ENCODE data around the gene FBXO21.
"Not testable (repeated sequence)": the region's sequence is repeated elsewhere in the genome, so short reads cannot be mapped to it uniquely, and the experiment has no call there.

Gene FBXO21

GRCh38 chr12:117202033-117202432 lies 11.8 kb upstream of the FBXO21 start:
- in situ Hi-C loops (cut with MboI; ENCODE audit: low sequenced_read_pairs), result no loop called here

- in situ Hi-C loops (cut with MboI; ENCODE audit: low sequenced_read_pairs), result not testable (repeated sequence)
Measured at GRCh38 chr12:117199956-117200744, 9.9 kb upstream of the FBXO21 start.

GRCh38 chr12:117196334-117196733 lies 6.1 kb upstream of the FBXO21 start:
- in situ Hi-C loops (cut with MboI; ENCODE audit: low sequenced_read_pairs), result not testable (repeated sequence)

- in situ Hi-C loops (cut with MboI; ENCODE audit: low sequenced_read_pairs), result not testable (repeated sequence)
Measured at GRCh38 chr12:117195027-117195426, 4.8 kb upstream of the FBXO21 start.

- in situ Hi-C loops (cut with MboI; ENCODE audit: low sequenced_read_pairs), result no loop called here
Measured at GRCh38 chr12:117193903-117194302, 3.6 kb upstream of the FBXO21 start.

GRCh38 chr12:117192581-117192980 lies 2.3 kb upstream of the FBXO21 start:
- in situ Hi-C loops (cut with MboI; ENCODE audit: low sequenced_read_pairs), result not testable (repeated sequence)

- in situ Hi-C loops (cut with MboI; ENCODE audit: low sequenced_read_pairs), result no loop called here
Measured at GRCh38 chr12:117192057-117192456, 1.8 kb upstream of the FBXO21 start.

GRCh38 chr12:117189725-117190209 lies 503 bp downstream of the FBXO21 start:
- in situ Hi-C loops (cut with MboI; ENCODE audit: low sequenced_read_pairs), result no loop called here

GRCh38 chr12:117188961-117189724 lies 1.1 kb downstream of the FBXO21 start:
- in situ Hi-C loops (cut with MboI; ENCODE audit: low sequenced_read_pairs), result no loop called here

- in situ Hi-C loops (cut with MboI; ENCODE audit: low sequenced_read_pairs), result no loop called here
Measured at GRCh38 chr12:117188121-117188665, 2.1 kb downstream of the FBXO21 start.

- in situ Hi-C loops (cut with MboI; ENCODE audit: low sequenced_read_pairs), result no loop called here
Measured at GRCh38 chr12:117187421-117187820, 2.8 kb downstream of the FBXO21 start.

GRCh38 chr12:117182866-117183265 lies 7.4 kb downstream of the FBXO21 start:
- in situ Hi-C loops (cut with MboI; ENCODE audit: low sequenced_read_pairs), result no loop called here

- in situ Hi-C loops (cut with MboI; ENCODE audit: low sequenced_read_pairs), result not testable (repeated sequence)
Measured at GRCh38 chr12:117181468-117181843, 8.8 kb downstream of the FBXO21 start.

- in situ Hi-C loops (cut with MboI; ENCODE audit: low sequenced_read_pairs), result no loop called here
Measured at GRCh38 chr12:117180758-117181467, 9.4 kb downstream of the FBXO21 start.

- in situ Hi-C loops (cut with MboI; ENCODE audit: low sequenced_read_pairs), result no loop called here
Measured at GRCh38 chr12:117178745-117179144, 11.5 kb downstream of the FBXO21 start.

- in situ Hi-C loops (cut with MboI; ENCODE audit: low sequenced_read_pairs), result no loop called here
Measured at GRCh38 chr12:117178301-117178700, 12.0 kb downstream of the FBXO21 start.

GRCh38 chr12:117172168-117172567 lies 18.1 kb downstream of the FBXO21 start:
- in situ Hi-C loops (cut with MboI; ENCODE audit: low sequenced_read_pairs), result no loop called here

- in situ Hi-C loops (cut with MboI; ENCODE audit: low sequenced_read_pairs), result no loop called here
Measured at GRCh38 chr12:117171499-117172162, 18.6 kb downstream of the FBXO21 start.

- in situ Hi-C loops (cut with MboI; ENCODE audit: low sequenced_read_pairs), result no loop called here
Measured at GRCh38 chr12:117169548-117169947, 20.7 kb downstream of the FBXO21 start.

- in situ Hi-C loops (cut with MboI; ENCODE audit: low sequenced_read_pairs), result no loop called here
Measured at GRCh38 chr12:117168976-117169375, 21.3 kb downstream of the FBXO21 start.

- in situ Hi-C loops (cut with MboI; ENCODE audit: low sequenced_read_pairs), result no loop called here
Measured at GRCh38 chr12:117167769-117168168, 22.5 kb downstream of the FBXO21 start.
